PC-9 (cell line): ENCODE results near the gene KREMEN1. TPM values are rescaled to one million over a fixed set of nuclear protein-coding genes. Genes with fewer than 3 reads are reported as not detected.

Experiments used
- BruUV-seq: library from RNA; stranded (reverse); fragments of 400-500 nt; replicated peaks from 2 replicates; lab custom pipeline; 2021; lab: Mats Ljungman, UMichigan
- CTCF ChIA-PET: fragments of 300-600 bp; sonication (Branson Sonifier 250); formaldehyde crosslinking; loops from one replicate; lab custom pipeline; 2022; ENCODE audit warnings: antibody characterized with exemption; lab: Charles Lee
- POLR2A ChIA-PET: fragments of 300-600 bp; sonication (Branson Sonifier 250); formaldehyde crosslinking; loops from one replicate; lab custom pipeline; 2022; ENCODE audit warnings: antibody characterized with exemption; ENCODE audit not compliant: unreplicated experiment; lab: Charles Lee
- DNase-seq, 2 experiments: peaks; one replicate each; pipeline versions ENCODE4 v3.0.0 to v3.0.0-alpha.2; 2015 to 2022; ENCODE audit warnings: mixed read lengths in 1 of 2
- H2AFZ ChIP-seq: fragments of 200-600 bp; sonication (generic); 2 replicates; pipeline ENCODE4 v1.8.1; 2017; ENCODE audit warnings: antibody characterized with exemption
- H3F3A ChIP-seq: fragments of 200-600 bp; sonication (generic); 2 replicates; pipeline ENCODE4 v1.8.1; 2017; ENCODE audit warnings: antibody characterized with exemption, mild to moderate bottlenecking, low read depth; ENCODE audit not compliant: insufficient read depth
- H3K27ac ChIP-seq: fragments of 200-600 bp; sonication (generic); 2 replicates; pipeline ENCODE4 v1.6.1; 2016; ENCODE audit warnings: mixed run types
- H3K27me3 ChIP-seq: fragments of 200-600 bp; sonication (generic); 2 replicates; pipeline ENCODE4 v1.6.1; 2016; ENCODE audit warnings: low read depth, mixed run types; ENCODE audit not compliant: insufficient read depth
- H3K36me3 ChIP-seq: fragments of 200-600 bp; sonication (generic); 2 replicates; pipeline ENCODE4 v1.6.1; 2016; ENCODE audit warnings: low read depth, mixed run types
- H3K4me1 ChIP-seq: fragments of 200-600 bp; sonication (generic); replicated peaks from 2 replicates; pipeline ENCODE4 v1.6.1; 2016; ENCODE audit warnings: mixed run types; ENCODE audit not compliant: insufficient read depth
- H3K4me2 ChIP-seq: fragments of 200-600 bp; sonication (generic); 2 replicates; pipeline ENCODE4 v1.6.1; 2017; ENCODE audit warnings: mixed run types
- H3K4me3 ChIP-seq: fragments of 200-600 bp; sonication (generic); 2 replicates; pipeline ENCODE4 v1.6.1; 2016; ENCODE audit warnings: mixed run types
- H3K79me2 ChIP-seq: fragments of 200-600 bp; sonication (generic); 2 replicates; pipeline ENCODE4 v1.6.1; 2017; ENCODE audit warnings: low read depth, mixed run types
- H3K9me2 ChIP-seq: fragments of 200-600 bp; sonication (generic); 2 replicates; pipeline ENCODE4 v1.8.1; 2017; ENCODE audit warnings: mild to moderate bottlenecking; ENCODE audit not compliant: insufficient read depth
- H3K9me3 ChIP-seq: fragments of 200-600 bp; sonication (generic); 2 replicates; pipeline ENCODE4 v1.8.1; 2016; ENCODE audit warnings: low read depth; ENCODE audit not compliant: insufficient read depth
- H4K20me1 ChIP-seq: fragments of 200-600 bp; sonication (generic); 2 replicates; pipeline ENCODE4 v1.8.1; 2017; ENCODE audit not compliant: insufficient read depth
- EZH2 ChIP-seq: fragments of 200-600 bp; sonication (generic); IDR thresholded peaks from 2 replicates; pipeline ENCODE4 v1.8.0; 2017; ENCODE audit warnings: antibody characterized with exemption, low read depth
- intact Hi-C: fragments of 100-400 bp; cut with micrococcal nuclease; formaldehyde crosslinking; loops from one replicate; pipeline ENCODE4 v1.10.0; 2022; ENCODE audit not compliant: unreplicated experiment
- total RNA-seq: library from RNA; stranded (reverse); gene quantifications from 2 replicates; pipeline ENCODE4 v1.2.3, GENCODE V29; 2021
- TF ChIP-seq, protein P1 (sequence below): fragments of 200-600 bp; sonication (generic); conservative IDR thresholded peaks from 2 replicates; pipeline ENCODE4 v1.6.1; 2017; ENCODE audit warnings: mixed run types, antibody characterized with exemption, mild to moderate bottlenecking, moderate library complexity

KREMEN1 gene
- total RNA-seq, 1 experiment from 2014 or later = 6.1 TPM

- H3K36me3 ChIP-seq = no peaks in the 10 kb centered on the region
- no peak for DNase-seq
- no peaks in the 10 kb centered on the region; the same call in 1 of the 2 replicates for H3F3A ChIP-seq
- no TSS peak for BruUV-seq
- no peaks in the 10 kb centered on the region for H3K9me3 ChIP-seq
- TF ChIP-seq, protein P1, sequence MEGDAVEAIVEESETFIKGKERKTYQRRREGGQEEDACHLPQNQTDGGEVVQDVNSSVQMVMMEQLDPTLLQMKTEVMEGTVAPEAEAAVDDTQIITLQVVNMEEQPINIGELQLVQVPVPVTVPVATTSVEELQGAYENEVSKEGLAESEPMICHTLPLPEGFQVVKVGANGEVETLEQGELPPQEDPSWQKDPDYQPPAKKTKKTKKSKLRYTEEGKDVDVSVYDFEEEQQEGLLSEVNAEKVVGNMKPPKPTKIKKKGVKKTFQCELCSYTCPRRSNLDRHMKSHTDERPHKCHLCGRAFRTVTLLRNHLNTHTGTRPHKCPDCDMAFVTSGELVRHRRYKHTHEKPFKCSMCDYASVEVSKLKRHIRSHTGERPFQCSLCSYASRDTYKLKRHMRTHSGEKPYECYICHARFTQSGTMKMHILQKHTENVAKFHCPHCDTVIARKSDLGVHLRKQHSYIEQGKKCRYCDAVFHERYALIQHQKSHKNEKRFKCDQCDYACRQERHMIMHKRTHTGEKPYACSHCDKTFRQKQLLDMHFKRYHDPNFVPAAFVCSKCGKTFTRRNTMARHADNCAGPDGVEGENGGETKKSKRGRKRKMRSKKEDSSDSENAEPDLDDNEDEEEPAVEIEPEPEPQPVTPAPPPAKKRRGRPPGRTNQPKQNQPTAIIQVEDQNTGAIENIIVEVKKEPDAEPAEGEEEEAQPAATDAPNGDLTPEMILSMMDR = no peak
- no peak for TF ChIP-seq EZH2
- H3K4me3 ChIP-seq = no peak overlapping the region
- H3K4me1 ChIP-seq = 0 out of 2 replicates have a peak, but pooled peaks cover 7% of the 10 kb centered on the region
- H3K27ac ChIP-seq = no peak overlapping the region
- intact Hi-C loops = no loop called here
- H4K20me1 ChIP-seq = no peaks in the 10 kb centered on the region
- no peaks in the 10 kb centered on the region for H3K79me2 ChIP-seq
- no peaks in the 10 kb centered on the region for H3K9me2 ChIP-seq
- no peak overlapping the region for H3K4me2 ChIP-seq
- H2AFZ ChIP-seq = no peak overlapping the region
- no peaks in the 10 kb centered on the region for H3K27me3 ChIP-seq
- ChIA-PET POLR2A (no interaction called here), CTCF (no interaction called here)
These were observed 34.0 kb downstream of the KREMEN1 start for GRCh38 chr22:29106839-29107238.

DNA sequence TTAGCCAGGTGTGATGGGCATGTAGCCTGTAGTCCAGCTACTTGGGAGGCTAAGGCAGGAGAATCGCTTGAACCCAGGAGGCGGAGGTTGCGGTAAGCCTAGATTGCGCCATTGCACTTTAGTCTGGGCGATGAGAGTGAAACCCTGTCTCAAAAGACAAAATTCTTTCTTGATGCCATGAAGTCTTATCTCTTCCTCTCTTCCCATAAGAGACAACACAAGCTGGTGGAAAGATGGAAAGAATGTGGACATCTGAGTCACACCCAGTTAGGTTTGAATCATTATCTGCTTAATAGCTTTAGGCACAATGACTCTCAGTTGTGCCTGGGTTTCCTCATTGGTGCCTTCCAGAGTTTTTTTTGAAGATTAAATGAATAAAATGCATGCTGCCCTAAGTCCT is 35.3 kb downstream of the KREMEN1 start:
- ChIA-PET CTCF (no interaction called here), POLR2A (interaction anchor here (0.6 to 0.7 kb wide), 2 partner anchors 172 to 420 kb away, joined by 3 to 4 read pairs; no protein-coding TSS in a partner anchor)
- H3K79me2 ChIP-seq = no peaks in the 10 kb centered on the region
- no peak overlapping the region for H3K4me3 ChIP-seq
- H3K9me3 ChIP-seq = no peaks in the 10 kb centered on the region
- peak in 1 of 2 experiments; percentile 52 for DNase-seq
- no TSS peak for BruUV-seq
- no peak overlapping the region for H3K27ac ChIP-seq
- H3K36me3 ChIP-seq = no peaks in the 10 kb centered on the region
- H4K20me1 ChIP-seq = no peaks in the 10 kb centered on the region
- H2AFZ ChIP-seq = no peak overlapping the region
- no peaks in the 10 kb centered on the region for H3K27me3 ChIP-seq
- H3K4me2 ChIP-seq = no peak overlapping the region
- H3F3A ChIP-seq = no peaks in the 10 kb centered on the region; the same call in 1 of the 2 replicates
- no peaks in the 10 kb centered on the region for H3K9me2 ChIP-seq
- intact Hi-C loops = no loop called here
- peaks cover 14% of the 10 kb centered on the region for H3K4me1 ChIP-seq
- TF ChIP-seq EZH2 = no peak
- TF ChIP-seq, protein P1 = no peak

- no peaks in the 10 kb centered on the region for H3K36me3 ChIP-seq
- H2AFZ ChIP-seq = no peak overlapping the region
- no peaks in the 10 kb centered on the region for H3K27me3 ChIP-seq
- H3K4me1 ChIP-seq = peaks cover 19% of the 10 kb centered on the region
- H4K20me1 ChIP-seq = no peaks in the 10 kb centered on the region
- no peak overlapping the region for H3K4me3 ChIP-seq
- BruUV-seq = no TSS peak
- POLR2A ChIA-PET = no interaction called here
- TF ChIP-seq, protein P1 = no peak
- TF ChIP-seq EZH2 = no peak
- no peaks in the 10 kb centered on the region; the same call in 1 of the 2 replicates for H3F3A ChIP-seq
- no peaks in the 10 kb centered on the region for H3K9me3 ChIP-seq
- H3K27ac ChIP-seq = no peak overlapping the region
- intact Hi-C loops = no loop called here
- H3K79me2 ChIP-seq = no peaks in the 10 kb centered on the region
- H3K9me2 ChIP-seq = no peaks in the 10 kb centered on the region
- CTCF ChIA-PET = no interaction called here
- H3K4me2 ChIP-seq = no peak overlapping the region
- no peak for DNase-seq
These were observed 37.0 kb downstream of the KREMEN1 start for GRCh38 chr22:29109822-29110221.
